Ovary (tissue), 3 donors: ENCODE results near the gene PRAME.

ENCODE experiments used
- EP300 ChIP-seq: sonication (generic); formaldehyde crosslinking; IDR thresholded peaks from one replicate; pipeline ENCODE4 v1.6.1; 2017; ENCODE audit warnings: antibody characterized with exemption
- TF ChIP-seq, protein P1 (sequence below), 3 donors: fragments of 450-650 bp in 2 of 3; fragments of 200-600 bp in 1 of 3; IDR thresholded peaks; one replicate each; pipeline versions ENCODE4 v1.5.1 to v1.8.0; 2016 to 2022; ENCODE audit warnings: antibody characterized with exemption in 3 of 3, mild to moderate bottlenecking in 1 of 3
- donor health status: DM: no; HTN: no; CAD: no.

DNA sequence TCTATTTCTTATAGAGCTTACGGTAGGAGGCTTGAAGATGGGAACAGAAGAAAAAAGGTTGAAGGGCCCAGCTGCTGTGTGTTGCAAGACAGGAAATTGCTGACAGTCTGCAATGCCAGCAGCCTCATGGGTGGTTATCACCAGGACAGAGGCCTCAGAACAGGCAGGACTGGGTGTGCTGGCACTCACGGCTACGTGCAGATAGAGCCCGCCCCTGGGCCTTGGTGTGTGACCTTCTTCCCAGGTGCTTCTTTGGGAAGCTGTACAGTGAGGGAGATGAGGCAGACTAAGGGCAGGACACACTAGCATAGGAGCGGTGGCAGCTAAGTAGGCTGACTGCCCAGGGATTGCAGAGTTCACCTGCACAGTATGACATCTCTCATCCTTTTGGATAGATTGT, 12.6 kb downstream of the PRAME start:
- TF ChIP-seq EP300: no peak
- TF ChIP-seq, protein P1, sequence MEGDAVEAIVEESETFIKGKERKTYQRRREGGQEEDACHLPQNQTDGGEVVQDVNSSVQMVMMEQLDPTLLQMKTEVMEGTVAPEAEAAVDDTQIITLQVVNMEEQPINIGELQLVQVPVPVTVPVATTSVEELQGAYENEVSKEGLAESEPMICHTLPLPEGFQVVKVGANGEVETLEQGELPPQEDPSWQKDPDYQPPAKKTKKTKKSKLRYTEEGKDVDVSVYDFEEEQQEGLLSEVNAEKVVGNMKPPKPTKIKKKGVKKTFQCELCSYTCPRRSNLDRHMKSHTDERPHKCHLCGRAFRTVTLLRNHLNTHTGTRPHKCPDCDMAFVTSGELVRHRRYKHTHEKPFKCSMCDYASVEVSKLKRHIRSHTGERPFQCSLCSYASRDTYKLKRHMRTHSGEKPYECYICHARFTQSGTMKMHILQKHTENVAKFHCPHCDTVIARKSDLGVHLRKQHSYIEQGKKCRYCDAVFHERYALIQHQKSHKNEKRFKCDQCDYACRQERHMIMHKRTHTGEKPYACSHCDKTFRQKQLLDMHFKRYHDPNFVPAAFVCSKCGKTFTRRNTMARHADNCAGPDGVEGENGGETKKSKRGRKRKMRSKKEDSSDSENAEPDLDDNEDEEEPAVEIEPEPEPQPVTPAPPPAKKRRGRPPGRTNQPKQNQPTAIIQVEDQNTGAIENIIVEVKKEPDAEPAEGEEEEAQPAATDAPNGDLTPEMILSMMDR (IDR thresholded peaks at IDR 0.05): no peak
